ENCODE measurements around the gene HSD11B1L. TPM values are rescaled to one million over a fixed set of nuclear protein-coding genes. Genes with fewer than 3 reads are reported as not detected.
A peak's percentile ranks its signal among the peaks of the same experiment; 100 is the strongest.

HSD11B1L gene, protein sequence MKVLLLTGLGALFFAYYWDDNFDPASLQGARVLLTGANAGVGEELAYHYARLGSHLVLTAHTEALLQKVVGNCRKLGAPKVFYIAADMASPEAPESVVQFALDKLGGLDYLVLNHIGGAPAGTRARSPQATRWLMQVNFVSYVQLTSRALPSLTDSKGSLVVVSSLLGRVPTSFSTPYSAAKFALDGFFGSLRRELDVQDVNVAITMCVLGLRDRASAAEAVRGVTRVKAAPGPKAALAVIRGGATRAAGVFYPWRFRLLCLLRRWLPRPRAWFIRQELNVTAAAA
- 15.5 TPM for polyA plus RNA-seq (2012; ENCODE audit: insufficient read length, low read depth)

DNA sequence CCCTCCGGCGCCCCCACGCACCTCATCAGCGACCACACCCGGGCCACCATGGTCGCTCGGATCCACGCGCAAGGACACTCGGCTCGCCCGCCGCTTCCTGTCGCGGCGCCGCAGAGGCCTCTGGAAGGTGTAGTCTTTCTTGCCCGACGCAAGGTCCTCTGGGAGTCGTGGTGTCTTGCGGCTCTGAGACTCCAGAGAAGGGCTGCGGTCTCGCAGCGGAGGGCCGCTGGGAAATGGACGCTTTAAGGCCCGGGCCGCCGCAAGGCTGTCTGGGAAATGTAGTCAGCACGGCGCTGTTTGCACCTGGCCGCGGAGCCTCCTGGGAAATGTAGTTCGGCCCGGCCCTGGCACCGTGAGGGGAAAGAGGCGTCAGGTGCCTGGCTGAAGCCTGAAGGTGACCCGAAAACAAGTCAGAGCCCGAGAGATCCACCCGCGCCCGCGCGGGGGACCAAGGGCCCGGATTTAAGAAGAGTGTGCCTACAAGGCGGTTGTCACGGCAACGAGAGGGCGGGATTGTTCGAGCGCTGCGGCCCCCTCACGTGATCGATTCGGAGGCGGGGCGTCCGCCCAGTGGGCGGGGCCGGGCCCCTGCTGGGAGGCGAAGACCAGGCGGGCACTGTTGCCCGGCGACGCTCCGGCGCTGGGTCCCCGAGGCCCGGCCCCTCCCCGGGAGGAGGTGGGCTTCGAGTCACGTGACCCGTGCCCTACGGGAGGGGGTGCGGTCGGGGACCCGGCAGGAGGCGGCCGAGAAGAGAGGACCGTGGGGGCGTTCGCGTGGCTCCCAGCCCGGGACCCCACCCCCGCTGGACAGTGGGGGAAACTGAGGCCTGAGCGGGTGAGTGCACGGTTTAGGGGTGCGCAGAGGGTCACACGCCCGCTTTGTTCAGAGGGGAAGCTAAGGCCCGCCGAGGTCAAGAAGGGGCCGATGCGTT lies at the start of gene HSD11B1L, which contains the start of gene MICOS13:
Gene HSD11B1L, plus strand, starts transcription at position 591 of the 932 bp plus-strand sequence. CDS start 3,806 bp downstream, outside the sequence.
Gene MICOS13, minus strand, starts transcription at position 80 of the 932 bp plus-strand sequence. Its CDS starts 30 bp downstream, at position 50.
- TF ChIP-seq SIN3A (IDR thresholded peaks at IDR 0.05; ENCODE audit: borderline replicate concordance, insufficient read depth, low read length) (peak; percentile 33; the same call in 1 of the 2 replicates), FOXP2 (optimal IDR thresholded peaks at IDR 0.05; ENCODE audit: borderline replicate concordance, extremely low read depth, extremely low read length, insufficient read depth) (peak; percentile 86), TAF1 (IDR thresholded peaks at IDR 0.05; ENCODE audit: borderline replicate concordance, insufficient read depth, low read length) (peak; percentile 71), POLR2AphosphoS5 (IDR thresholded peaks at IDR 0.05; ENCODE audit: low read depth, low read length) (peak; percentile 86)
- TF ChIP-seq, protein P1, sequence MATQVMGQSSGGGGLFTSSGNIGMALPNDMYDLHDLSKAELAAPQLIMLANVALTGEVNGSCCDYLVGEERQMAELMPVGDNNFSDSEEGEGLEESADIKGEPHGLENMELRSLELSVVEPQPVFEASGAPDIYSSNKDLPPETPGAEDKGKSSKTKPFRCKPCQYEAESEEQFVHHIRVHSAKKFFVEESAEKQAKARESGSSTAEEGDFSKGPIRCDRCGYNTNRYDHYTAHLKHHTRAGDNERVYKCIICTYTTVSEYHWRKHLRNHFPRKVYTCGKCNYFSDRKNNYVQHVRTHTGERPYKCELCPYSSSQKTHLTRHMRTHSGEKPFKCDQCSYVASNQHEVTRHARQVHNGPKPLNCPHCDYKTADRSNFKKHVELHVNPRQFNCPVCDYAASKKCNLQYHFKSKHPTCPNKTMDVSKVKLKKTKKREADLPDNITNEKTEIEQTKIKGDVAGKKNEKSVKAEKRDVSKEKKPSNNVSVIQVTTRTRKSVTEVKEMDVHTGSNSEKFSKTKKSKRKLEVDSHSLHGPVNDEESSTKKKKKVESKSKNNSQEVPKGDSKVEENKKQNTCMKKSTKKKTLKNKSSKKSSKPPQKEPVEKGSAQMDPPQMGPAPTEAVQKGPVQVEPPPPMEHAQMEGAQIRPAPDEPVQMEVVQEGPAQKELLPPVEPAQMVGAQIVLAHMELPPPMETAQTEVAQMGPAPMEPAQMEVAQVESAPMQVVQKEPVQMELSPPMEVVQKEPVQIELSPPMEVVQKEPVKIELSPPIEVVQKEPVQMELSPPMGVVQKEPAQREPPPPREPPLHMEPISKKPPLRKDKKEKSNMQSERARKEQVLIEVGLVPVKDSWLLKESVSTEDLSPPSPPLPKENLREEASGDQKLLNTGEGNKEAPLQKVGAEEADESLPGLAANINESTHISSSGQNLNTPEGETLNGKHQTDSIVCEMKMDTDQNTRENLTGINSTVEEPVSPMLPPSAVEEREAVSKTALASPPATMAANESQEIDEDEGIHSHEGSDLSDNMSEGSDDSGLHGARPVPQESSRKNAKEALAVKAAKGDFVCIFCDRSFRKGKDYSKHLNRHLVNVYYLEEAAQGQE (IDR thresholded peaks at IDR 0.05; ENCODE audit: insufficient read depth in 1 of 2, low read depth in 2 of 2, low read length in 2 of 2): no peak

DNA sequence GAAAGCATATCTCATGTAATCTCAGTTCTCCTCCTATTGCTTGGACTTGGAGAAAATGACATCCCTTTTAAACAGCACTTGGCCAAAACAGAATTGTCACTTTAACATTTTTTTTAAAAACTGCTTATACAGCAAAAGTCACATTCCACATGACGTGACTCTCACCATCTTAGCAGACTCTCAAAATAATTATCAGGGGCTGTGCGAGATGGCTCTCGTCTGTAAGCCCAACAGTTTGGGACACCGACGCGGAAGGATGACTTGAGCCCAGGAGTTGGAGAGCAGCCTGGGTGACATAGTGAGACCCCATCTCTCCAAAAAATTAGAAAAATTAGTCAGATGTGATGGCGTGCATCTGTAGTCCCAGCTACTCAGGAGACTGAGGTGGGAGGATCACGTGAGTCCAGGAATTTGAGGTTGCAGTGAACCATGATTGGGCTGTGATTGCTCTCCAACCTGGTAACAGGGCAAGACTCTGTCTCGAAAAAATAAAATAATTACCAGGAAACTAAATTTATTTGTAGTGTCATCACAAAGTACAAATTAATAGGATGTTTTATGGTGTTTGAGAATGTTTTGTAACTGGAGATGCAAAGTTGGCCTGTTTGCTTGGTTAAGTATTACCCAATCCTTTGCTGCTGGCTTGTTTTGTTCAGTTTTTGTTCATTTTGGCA lies 49.1 kb upstream of the HSD11B1L start:
- 0 out of 2 replicates have a peak, but pooled peaks have one; percentile 20 for TF ChIP-seq POLR2AphosphoS5 (IDR thresholded peaks at IDR 0.05; ENCODE audit: low read depth, low read length)
- no peak for TF ChIP-seq SIN3A (IDR thresholded peaks at IDR 0.05; ENCODE audit: borderline replicate concordance, insufficient read depth, low read length)
- no peak for TF ChIP-seq TAF1 (IDR thresholded peaks at IDR 0.05; ENCODE audit: borderline replicate concordance, insufficient read depth, low read length)
- no peak for TF ChIP-seq FOXP2 (optimal IDR thresholded peaks at IDR 0.05; ENCODE audit: borderline replicate concordance, extremely low read depth, extremely low read length, insufficient read depth)
- TF ChIP-seq, protein P1 (IDR thresholded peaks at IDR 0.05; ENCODE audit: insufficient read depth in 1 of 2, low read depth in 2 of 2, low read length in 2 of 2): no peak

DNA sequence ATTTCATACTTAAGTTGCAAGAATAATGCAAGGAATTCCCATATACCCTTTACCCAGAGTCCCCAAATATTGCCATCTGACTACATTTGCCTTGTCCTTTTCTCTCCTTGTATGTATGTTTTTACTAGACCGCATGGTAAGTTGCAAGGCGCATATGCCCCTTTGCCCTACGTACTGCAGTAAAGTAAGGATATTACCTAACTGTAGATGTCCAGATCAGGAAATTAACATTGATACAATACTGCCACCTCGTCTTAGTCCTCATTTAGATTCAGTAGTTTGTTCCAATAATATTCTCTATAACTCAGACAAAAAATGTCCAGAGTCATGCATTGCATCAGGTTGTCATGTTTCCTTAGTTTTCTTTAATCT lies 48.6 kb upstream of the HSD11B1L start:
- TF ChIP-seq POLR2AphosphoS5 (IDR thresholded peaks at IDR 0.05; ENCODE audit: low read depth, low read length): no peak
- TF ChIP-seq FOXP2 (optimal IDR thresholded peaks at IDR 0.05; ENCODE audit: borderline replicate concordance, extremely low read depth, extremely low read length, insufficient read depth): no peak
- no peak for TF ChIP-seq TAF1 (IDR thresholded peaks at IDR 0.05; ENCODE audit: borderline replicate concordance, insufficient read depth, low read length)
- no peak for TF ChIP-seq SIN3A (IDR thresholded peaks at IDR 0.05; ENCODE audit: borderline replicate concordance, insufficient read depth, low read length)
- TF ChIP-seq, protein P1 (IDR thresholded peaks at IDR 0.05; ENCODE audit: insufficient read depth in 1 of 2, low read depth in 2 of 2, low read length in 2 of 2): no peak

DNA sequence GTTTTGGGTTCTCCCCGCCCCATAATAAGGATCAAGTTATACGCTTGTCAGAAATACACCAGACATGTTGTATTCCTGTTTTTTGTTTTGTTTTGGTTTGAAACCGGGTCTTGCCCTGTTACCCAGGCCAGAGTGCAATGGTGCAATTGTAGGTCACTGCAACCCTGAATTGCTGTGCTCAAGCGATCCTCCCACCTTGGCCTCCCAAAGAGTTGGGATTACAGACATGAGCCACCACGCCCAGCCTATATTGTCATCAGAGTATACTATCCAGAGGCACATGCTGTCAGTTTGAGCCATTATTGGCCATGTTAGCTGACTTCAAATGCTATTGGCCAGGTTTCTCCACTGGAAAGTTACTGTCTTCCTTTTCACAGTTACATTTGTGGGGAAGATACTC lies 48.2 kb upstream of the HSD11B1L start:
- TF ChIP-seq POLR2AphosphoS5 (IDR thresholded peaks at IDR 0.05; ENCODE audit: low read depth, low read length) (no peak), TAF1 (IDR thresholded peaks at IDR 0.05; ENCODE audit: borderline replicate concordance, insufficient read depth, low read length) (no peak), FOXP2 (optimal IDR thresholded peaks at IDR 0.05; ENCODE audit: borderline replicate concordance, extremely low read depth, extremely low read length, insufficient read depth) (no peak), SIN3A (IDR thresholded peaks at IDR 0.05; ENCODE audit: borderline replicate concordance, insufficient read depth, low read length) (no peak)
- TF ChIP-seq, protein P1 (IDR thresholded peaks at IDR 0.05; ENCODE audit: insufficient read depth in 1 of 2, low read depth in 2 of 2, low read length in 2 of 2): no peak
